ENCODE measurements around the gene TIAM1.

GRCh38 chr21:31184876-31185275, 159.2 kb downstream of the TIAM1 start:
- TF ChIP-seq CTCF (IDR thresholded peaks at IDR 0.05 in 4 of 5, conservative IDR thresholded peaks at IDR 0.05 in 1 of 5) (no peak), POLR2A (IDR thresholded peaks at IDR 0.05) (no peak)

Data from gastrocnemius medialis (tissue), 4 donors.